Femur (tissue), 1 donor: ENCODE data around the gene PCDHA4.

Experiments
- DNase-seq: peaks from one replicate; pipeline ENCODE4 v3.0.0-alpha.2; 2017

PCDHA4 gene

GRCh38 chr5:140862441-140863295, 55.8 kb downstream of the PCDHA4 start:
- DNase-seq, result no peak
